Activated CD4-positive, alpha-beta memory T cell treated with anti-CD3 and anti-CD28 coated beads, Interleukin-2, amount 10 ng/mL, durations not matched to agents 7 days and 5 days (primary cell): Measurements from ENCODE around the gene FSTL4. TPM values are rescaled to one million over a fixed set of nuclear protein-coding genes. Genes with fewer than 3 reads are reported as not detected.
"Not testable (repeated sequence)": the region's sequence is repeated elsewhere in the genome, so short reads cannot be mapped to it uniquely, and the experiment has no call there.

Source experiments
- CTCF ChIA-PET: fragments of 350-600 bp; sonication (Branson Sonifier 250); formaldehyde crosslinking; loops from one replicate; lab custom pipeline; 2021; ENCODE audit warnings: antibody characterized with exemption, inconsistent platforms; lab: Charles Lee
- POLR2A ChIA-PET: fragments of 350-600 bp; sonication (Branson Sonifier 250); formaldehyde crosslinking; loops from one replicate; lab custom pipeline; 2021; ENCODE audit warnings: antibody characterized with exemption; lab: Charles Lee
- DNase-seq: peaks from one replicate; pipeline ENCODE4 v3.0.0-alpha.2; 2020
- H3K27ac Mint-ChIP-seq: one replicate; pipeline ENCODE4 v1.8.0; 2021; ENCODE audit warnings: mild to moderate bottlenecking, mixed read lengths
- H3K27me3 Mint-ChIP-seq: one replicate; pipeline ENCODE4 v1.8.0; 2021; ENCODE audit warnings: mixed read lengths
- H3K36me3 Mint-ChIP-seq: one replicate; pipeline ENCODE4 v1.8.0; 2021; ENCODE audit warnings: low read depth, mixed read lengths
- H3K4me1 Mint-ChIP-seq: one replicate; pipeline ENCODE4 v1.8.0; 2021; ENCODE audit warnings: mixed read lengths
- H3K4me3 Mint-ChIP-seq: one replicate; pipeline ENCODE4 v1.8.0; 2021; ENCODE audit warnings: mild to moderate bottlenecking, mixed read lengths
- H3K9me3 Mint-ChIP-seq: one replicate; pipeline ENCODE4 v1.8.0; 2021; ENCODE audit warnings: mixed read lengths
- total RNA-seq, 2 experiments: library from RNA; stranded (reverse); gene quantifications; one replicate each; pipeline ENCODE4 v1.2.3, GENCODE V29; 2021

Gene FSTL4
- total RNA-seq, 2 experiments from 2014 or later: not detected

DNA sequence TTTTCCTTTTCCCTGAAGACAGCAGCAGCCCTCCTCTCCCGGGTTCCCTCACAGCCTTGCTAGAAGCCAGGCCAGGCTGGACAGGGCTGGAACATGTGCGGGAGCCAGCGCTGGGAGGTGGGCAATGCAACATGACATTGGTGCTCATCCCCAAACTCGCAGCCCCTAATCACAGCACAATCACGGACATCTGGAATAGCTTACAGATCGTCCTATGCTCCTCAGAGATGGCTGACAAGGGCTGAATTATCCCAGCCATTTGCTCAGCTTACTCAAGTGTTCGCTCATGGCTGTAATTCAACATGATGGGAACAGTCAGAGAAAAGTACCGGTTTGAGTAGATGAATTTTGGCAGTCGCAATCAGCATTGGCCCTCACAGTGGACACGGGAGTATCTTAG is 49.8 kb downstream of the FSTL4 start:
- CTCF ChIA-PET: no interaction called here
- no peak for DNase-seq
- no peak overlapping the region for H3K27ac Mint-ChIP-seq
- H3K4me3 Mint-ChIP-seq: no peak overlapping the region
- H3K4me1 Mint-ChIP-seq: peaks cover 2% of the 10 kb centered on the region
- POLR2A ChIA-PET: no interaction called here
- no peaks in the 10 kb centered on the region for H3K9me3 Mint-ChIP-seq
- peaks cover 16% of the 10 kb centered on the region for H3K27me3 Mint-ChIP-seq
- no peaks in the 10 kb centered on the region for H3K36me3 Mint-ChIP-seq

DNA sequence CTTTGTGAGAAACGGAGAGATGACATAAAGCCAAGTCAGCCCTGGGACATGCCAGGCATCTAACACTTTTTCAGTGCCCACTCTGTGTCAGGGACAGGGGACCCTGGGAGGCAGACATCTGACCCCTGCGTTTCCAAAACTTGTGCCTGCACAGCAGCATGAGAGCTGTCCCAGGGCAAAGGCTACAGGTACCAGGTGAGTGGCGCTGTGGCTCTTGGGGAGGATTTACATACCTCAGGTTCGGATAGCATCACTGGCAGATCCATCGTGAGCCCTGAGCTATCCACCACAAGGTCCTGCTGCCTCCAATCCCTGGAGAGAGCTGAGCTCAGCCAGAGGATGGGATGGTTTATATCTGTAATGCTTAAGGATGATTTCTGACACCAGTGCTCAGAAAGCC is 52.4 kb downstream of the FSTL4 start:
- H3K4me3 Mint-ChIP-seq: no peak overlapping the region
- no peaks in the 10 kb centered on the region for H3K36me3 Mint-ChIP-seq
- CTCF ChIA-PET: no interaction called here
- POLR2A ChIA-PET: no interaction called here
- no peak for DNase-seq
- no peaks in the 10 kb centered on the region for H3K4me1 Mint-ChIP-seq
- H3K27me3 Mint-ChIP-seq: peaks cover 12% of the 10 kb centered on the region
- no peak overlapping the region for H3K27ac Mint-ChIP-seq
- H3K9me3 Mint-ChIP-seq: no peaks in the 10 kb centered on the region

DNA sequence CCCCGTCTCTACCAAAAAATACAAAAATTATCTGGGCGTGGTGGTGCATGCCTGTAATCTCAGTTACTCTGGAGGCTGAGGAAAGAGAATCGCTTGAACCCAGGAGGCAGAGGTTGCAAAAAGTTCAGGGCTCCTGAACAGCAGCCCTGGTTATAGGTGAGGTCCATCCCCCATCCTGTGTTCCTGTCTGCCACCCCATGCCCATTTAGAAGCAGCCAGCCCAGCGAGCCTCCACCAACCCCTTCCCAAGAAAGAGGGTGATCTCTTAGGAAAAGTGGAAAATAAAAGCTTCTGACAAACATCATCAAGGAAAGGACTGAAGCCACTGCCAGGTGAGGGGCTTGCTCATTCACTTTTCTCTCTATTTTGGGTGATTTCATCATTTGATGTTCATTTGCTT is 55.8 kb downstream of the FSTL4 start:
- peaks cover 15% of the 10 kb centered on the region for H3K27me3 Mint-ChIP-seq

DNA sequence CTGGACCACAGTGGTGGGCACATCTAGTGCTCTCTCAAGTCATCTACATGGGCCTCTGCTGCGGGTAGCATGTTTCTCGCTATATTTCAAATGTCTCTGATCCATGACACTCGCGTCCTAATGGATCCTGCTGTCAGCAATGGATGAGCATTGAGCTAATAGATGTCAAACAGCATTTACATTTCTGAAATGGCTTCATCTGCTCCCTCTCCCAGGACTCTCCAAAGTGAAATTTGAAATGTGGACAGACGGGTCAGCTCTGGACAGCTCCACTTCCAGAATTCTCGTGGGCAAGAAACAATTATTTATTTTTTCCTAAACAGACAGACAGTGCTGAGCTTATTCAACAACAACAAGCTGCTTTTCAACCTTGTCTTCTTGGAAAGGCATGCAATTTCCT is 58.1 kb downstream of the FSTL4 start:
- H3K27ac Mint-ChIP-seq: no peak overlapping the region
- CTCF ChIA-PET: interaction anchor here (0.6 to 0.7 kb wide), 2 partner anchors 10 to 623 kb away, joined by 3 read pairs; no protein-coding TSS in a partner anchor
- no peaks in the 10 kb centered on the region for H3K9me3 Mint-ChIP-seq
- no peak for DNase-seq
- H3K36me3 Mint-ChIP-seq: no peaks in the 10 kb centered on the region
- POLR2A ChIA-PET: no interaction called here
- peaks cover 27% of the 10 kb centered on the region for H3K27me3 Mint-ChIP-seq
- no peak overlapping the region for H3K4me3 Mint-ChIP-seq
- H3K4me1 Mint-ChIP-seq: no peaks in the 10 kb centered on the region

More for the DNA sequence above, 55.8 kb downstream of the FSTL4 start:
- no peaks in the 10 kb centered on the region for H3K9me3 Mint-ChIP-seq
- ChIA-PET CTCF (no interaction called here), POLR2A (no interaction called here)
- no peak overlapping the region for H3K27ac Mint-ChIP-seq
- no peaks in the 10 kb centered on the region for H3K36me3 Mint-ChIP-seq
- H3K4me3 Mint-ChIP-seq: no peak overlapping the region
- no peaks in the 10 kb centered on the region for H3K4me1 Mint-ChIP-seq
- no peak for DNase-seq

DNA sequence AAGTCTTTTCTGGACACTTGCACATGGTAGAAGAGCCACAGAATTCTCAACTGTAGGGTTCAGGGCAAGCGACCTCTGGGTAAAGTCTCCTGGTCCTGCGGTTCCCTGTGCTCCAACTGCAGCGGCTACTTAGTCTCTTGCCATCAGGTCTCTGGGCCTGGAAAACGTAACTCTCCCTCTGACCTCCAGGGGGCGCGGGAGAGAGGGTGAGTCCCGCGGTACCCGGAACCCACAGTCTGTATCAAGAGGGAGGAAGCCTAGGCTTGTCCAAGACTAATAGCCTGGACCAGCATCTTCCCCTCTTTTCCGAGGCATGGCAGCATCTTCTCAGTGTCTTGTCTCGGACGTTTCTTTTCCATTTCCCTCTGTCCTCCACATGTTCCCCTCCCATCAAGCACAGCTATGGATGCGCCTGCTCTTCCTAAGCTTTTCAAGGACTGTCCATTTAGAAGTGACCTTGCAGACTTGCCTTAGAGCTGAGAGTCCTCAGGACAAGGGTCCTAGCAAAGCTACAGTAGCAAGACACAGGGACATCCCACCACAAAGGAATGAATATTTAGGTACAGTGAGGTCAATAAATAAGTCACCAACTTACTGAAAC is 59.3 kb downstream of the FSTL4 start:
- POLR2A ChIA-PET: no interaction called here
- H3K9me3 Mint-ChIP-seq: no peaks in the 10 kb centered on the region
- no peak overlapping the region for H3K4me3 Mint-ChIP-seq

DNA sequence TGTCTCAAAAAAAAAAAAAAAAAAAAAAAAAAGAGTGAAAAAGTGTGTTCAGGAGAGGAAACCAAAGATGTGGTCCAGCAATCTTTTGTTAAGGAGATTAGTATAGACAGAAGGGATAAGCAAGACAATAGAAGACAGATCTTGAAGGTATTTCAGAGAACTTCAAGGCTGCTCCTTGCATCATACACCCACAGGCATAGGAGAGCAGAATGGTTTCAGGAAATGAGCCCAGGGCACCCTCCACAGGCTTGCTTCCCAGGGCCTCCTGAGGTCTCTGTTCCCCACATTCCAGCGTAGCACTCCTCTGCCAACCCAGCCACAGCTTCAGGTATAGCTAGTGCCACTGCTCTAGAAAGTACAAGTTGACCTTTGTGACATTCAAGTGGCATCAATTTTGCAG is 65.8 kb downstream of the FSTL4 start:
- Mint-ChIP-seq H3K4me1 (no peaks in the 10 kb centered on the region), H3K36me3 (no peaks in the 10 kb centered on the region), H3K9me3 (no peaks in the 10 kb centered on the region), H3K4me3 (no peak overlapping the region), H3K27me3 (peaks cover 35% of the 10 kb centered on the region), H3K27ac (no peak overlapping the region)
- ChIA-PET POLR2A (no interaction called here), CTCF (no interaction called here)
- no peak for DNase-seq

More for the DNA sequence above, 59.3 kb downstream of the FSTL4 start:
- CTCF ChIA-PET: interaction anchor here (0.7 to 1.7 kb wide), 10 partner anchors 8 to 392 kb away, joined by 3 to 7 read pairs (median 4); partner anchors contain the start of gene FSTL4
- Mint-ChIP-seq H3K27me3 (peaks cover 22% of the 10 kb centered on the region), H3K27ac (no peak overlapping the region), H3K4me1 (no peaks in the 10 kb centered on the region), H3K36me3 (no peaks in the 10 kb centered on the region)
- peak; percentile 62 for DNase-seq

DNA sequence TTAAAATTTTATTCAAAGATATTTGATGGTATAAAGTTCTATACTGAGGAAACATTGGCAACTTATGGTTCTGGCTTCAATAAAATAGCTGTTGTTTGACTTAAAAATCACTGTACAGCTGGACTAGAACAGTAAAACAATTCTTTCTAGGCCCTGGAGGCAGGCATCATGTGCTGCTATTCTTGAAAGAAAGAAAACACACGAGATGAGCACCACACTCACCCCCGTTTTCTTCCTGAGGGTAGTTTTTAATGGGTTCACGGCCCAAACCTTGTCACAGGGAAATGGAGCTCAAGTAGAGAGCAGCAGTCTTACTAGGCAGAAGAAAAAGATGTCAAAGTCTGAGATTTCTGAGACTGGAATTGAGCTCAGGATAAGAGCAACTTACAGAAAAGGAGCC is 68.0 kb downstream of the FSTL4 start:
- H3K36me3 Mint-ChIP-seq: no peaks in the 10 kb centered on the region
- ChIA-PET POLR2A (no interaction called here), CTCF (interaction anchor here (0.6 to 1.3 kb wide), 2 partner anchors 9 to 10 kb away, joined by 3 to 6 read pairs; no protein-coding TSS in a partner anchor)
- no peak overlapping the region for H3K27ac Mint-ChIP-seq
- H3K27me3 Mint-ChIP-seq: peaks cover 33% of the 10 kb centered on the region
- DNase-seq: no peak
- no peaks in the 10 kb centered on the region for H3K9me3 Mint-ChIP-seq
- H3K4me1 Mint-ChIP-seq: no peaks in the 10 kb centered on the region
- no peak overlapping the region for H3K4me3 Mint-ChIP-seq

DNA sequence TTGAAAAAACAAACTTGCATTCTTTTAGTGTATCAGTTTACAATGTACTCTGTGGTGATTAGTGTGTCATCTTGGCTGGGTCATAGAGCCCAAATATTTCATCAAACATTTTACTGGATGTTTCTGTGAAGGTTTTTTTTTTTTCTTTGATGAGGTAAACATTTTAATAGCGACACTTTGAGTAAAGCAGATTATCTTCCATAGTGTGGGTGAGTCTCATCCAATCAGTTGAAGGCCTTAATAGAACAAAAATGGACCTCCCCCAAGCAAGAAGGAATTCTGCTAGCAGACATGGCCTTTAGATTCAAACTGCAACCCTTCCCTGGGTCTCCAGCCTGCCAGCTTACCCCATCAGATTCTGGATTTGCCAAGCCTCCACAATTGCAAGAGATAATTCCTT is 72.5 kb downstream of the FSTL4 start:
- H3K4me3 Mint-ChIP-seq: no peak overlapping the region
- no peaks in the 10 kb centered on the region for H3K9me3 Mint-ChIP-seq
- H3K36me3 Mint-ChIP-seq: no peaks in the 10 kb centered on the region
- H3K4me1 Mint-ChIP-seq: no peaks in the 10 kb centered on the region
- DNase-seq: no peak
- CTCF ChIA-PET: interaction anchor here (0.6 kb wide), 1 partner anchor 13 kb away, joined by 3 read pairs; no protein-coding TSS in a partner anchor
- POLR2A ChIA-PET: no interaction called here
- H3K27ac Mint-ChIP-seq: no peak overlapping the region
- H3K27me3 Mint-ChIP-seq: peaks cover 36% of the 10 kb centered on the region

DNA sequence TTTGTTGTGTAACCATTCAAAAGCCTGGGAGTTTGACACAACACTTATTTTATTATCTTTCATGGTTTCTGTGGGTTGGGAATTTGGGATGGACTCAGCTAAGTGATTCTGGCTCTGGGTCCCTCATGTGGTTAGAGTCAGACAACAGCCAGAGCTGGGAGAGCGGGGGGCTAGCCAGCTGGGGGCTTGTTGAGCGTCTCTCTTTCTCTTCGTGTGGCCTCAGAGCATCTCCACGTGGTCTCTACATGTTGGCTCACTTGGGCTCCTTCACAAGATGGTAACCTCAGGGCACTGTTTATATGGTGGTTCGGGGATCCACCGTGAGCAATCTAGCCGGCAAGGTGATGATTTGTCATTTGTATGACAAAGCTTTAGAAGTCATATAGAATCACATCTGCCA is 73.6 kb downstream of the FSTL4 start:
- Mint-ChIP-seq H3K27ac (no peak overlapping the region), H3K27me3 (peaks cover 39% of the 10 kb centered on the region), H3K4me1 (no peaks in the 10 kb centered on the region)

DNA sequence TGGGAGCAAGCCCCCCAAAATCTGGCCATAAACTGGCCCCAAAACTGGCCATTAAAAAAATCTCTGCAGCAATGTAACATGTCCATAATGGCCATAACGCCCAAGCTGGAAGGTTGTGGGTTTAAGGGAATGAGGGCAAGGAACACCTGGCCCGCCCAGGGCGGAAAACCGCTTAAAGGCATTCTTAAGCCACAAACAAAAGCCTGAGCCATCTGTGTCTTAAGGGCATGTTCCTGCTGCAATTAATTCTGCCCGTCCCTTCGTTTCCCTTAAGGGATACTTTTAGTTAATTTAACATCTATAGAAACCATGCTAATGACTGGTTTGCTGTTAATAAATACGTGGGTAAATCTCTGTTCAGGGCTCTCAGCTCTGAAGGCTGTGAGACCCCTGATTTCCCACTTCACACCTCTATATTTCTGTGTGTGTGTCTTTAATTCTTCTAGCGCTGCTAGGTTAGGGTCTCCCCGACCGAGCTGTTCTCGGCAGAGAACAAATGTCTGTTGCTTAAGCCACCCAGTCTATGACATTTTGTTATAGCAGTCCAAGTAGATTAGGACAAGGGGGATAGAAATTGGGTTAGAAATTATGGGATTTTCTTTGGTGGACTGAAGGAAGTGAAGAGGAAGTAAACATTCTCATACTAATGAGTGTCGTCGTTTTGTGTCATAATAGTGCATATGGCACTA is 77.0 kb downstream of the FSTL4 start:
- H3K36me3 Mint-ChIP-seq, H3K9me3 Mint-ChIP-seq, H3K27ac Mint-ChIP-seq, H3K4me3 Mint-ChIP-seq, H3K4me1 Mint-ChIP-seq, DNase-seq, POLR2A ChIA-PET, CTCF ChIA-PET: not testable (repeated sequence)
- H3K27me3 Mint-ChIP-seq: peaks cover 24% of the 10 kb centered on the region

More for the DNA sequence above, 73.6 kb downstream of the FSTL4 start:
- Mint-ChIP-seq H3K9me3 (no peaks in the 10 kb centered on the region), H3K4me3 (no peak overlapping the region), H3K36me3 (no peaks in the 10 kb centered on the region)
- POLR2A ChIA-PET: interaction anchor here (0.6 kb wide), 1 partner anchor 29 kb away, joined by 3 read pairs; no protein-coding TSS in a partner anchor
- CTCF ChIA-PET: no interaction called here
- no peak for DNase-seq

DNA sequence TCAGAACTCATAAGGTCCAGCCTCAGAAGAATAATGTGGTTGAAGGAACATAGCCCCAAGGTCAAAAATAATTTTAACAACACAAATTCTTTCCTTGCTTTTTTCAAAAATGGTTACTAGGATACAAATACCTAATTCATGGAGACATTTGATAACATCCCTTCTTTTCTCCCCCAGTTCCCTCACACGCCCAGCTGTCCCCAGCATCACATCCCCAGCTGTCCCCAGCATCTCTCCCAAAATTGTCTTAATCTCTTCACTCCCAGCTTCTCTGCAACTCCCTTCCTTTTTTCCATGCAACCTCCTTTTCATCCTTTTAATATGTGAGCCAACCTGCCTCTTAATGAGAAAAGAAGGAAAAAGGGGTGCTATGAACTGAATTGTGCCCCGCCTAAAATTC is 77.8 kb downstream of the FSTL4 start:
- Mint-ChIP-seq H3K9me3 (no peaks in the 10 kb centered on the region), H3K4me1 (no peaks in the 10 kb centered on the region), H3K36me3 (no peaks in the 10 kb centered on the region), H3K4me3 (no peak overlapping the region), H3K27ac (no peak overlapping the region), H3K27me3 (peaks cover 18% of the 10 kb centered on the region)
- ChIA-PET POLR2A (no interaction called here), CTCF (no interaction called here)
- no peak for DNase-seq

DNA sequence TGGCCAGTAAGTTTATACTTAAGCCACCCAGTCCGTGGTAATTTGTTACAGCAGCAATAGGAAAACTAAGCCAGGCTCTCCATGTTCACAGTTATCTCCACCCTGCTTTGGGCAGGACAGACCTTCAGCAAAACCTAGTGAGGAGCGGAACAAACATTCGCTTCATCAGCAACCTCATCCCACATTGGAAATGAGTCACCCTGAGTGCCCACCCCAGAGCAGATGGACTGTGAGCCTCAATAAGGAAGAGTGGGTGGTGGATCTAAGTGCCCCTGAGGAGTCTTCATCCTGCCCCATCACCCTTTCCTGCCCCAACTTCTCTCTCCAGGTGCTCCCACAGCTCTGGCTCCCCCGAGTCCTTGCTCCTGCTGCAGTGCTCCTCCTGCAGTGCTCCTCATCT is 78.8 kb downstream of the FSTL4 start:
- ChIA-PET CTCF (no interaction called here), POLR2A (no interaction called here)
- Mint-ChIP-seq H3K27me3 (peaks cover 10% of the 10 kb centered on the region), H3K27ac (no peak overlapping the region), H3K36me3 (no peaks in the 10 kb centered on the region), H3K9me3 (no peaks in the 10 kb centered on the region), H3K4me1 (no peaks in the 10 kb centered on the region), H3K4me3 (no peak overlapping the region)
- no peak for DNase-seq

DNA sequence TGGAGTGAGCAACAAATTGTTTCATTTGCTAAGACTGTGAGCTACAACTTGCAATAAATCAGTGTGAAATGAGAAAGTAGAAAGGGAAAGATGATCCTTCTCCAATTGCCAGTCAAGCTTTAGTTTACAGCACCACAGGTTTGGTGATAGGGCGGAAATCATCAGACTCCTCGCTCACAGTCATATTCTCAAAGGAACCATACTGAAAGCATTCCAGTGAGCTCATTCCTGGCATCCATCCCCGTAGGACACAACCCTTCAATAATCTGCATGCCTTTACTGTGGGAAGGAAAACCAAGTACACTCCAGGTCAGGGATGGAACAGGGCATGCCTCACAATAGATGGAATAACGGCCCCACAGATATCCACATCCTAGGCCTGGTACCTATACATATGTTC is 80.7 kb downstream of the FSTL4 start:
- CTCF ChIA-PET: no interaction called here
- no peak for DNase-seq
- no peaks in the 10 kb centered on the region for H3K4me1 Mint-ChIP-seq
- no peaks in the 10 kb centered on the region for H3K36me3 Mint-ChIP-seq
- POLR2A ChIA-PET: no interaction called here
- peaks cover 7% of the 10 kb centered on the region for H3K27me3 Mint-ChIP-seq
- H3K9me3 Mint-ChIP-seq: no peaks in the 10 kb centered on the region
- H3K4me3 Mint-ChIP-seq: no peak overlapping the region
- H3K27ac Mint-ChIP-seq: no peak overlapping the region
